ENCODE results near the gene DNLZ.
"Not testable (repeated sequence)": the region's sequence is repeated elsewhere in the genome, so short reads cannot be mapped to it uniquely, and the experiment has no call there.

The DNLZ gene

GRCh38 chr9:136358016-136358415 is 5.5 kb downstream of the DNLZ start:
- no peak for DNase-seq

GRCh38 chr9:136357202-136357725 is 6.3 kb downstream of the DNLZ start:
- no peak for DNase-seq

GRCh38 chr9:136355616-136356557 is 7.7 kb downstream of the DNLZ start:
- no peak for DNase-seq

GRCh38 chr9:136354592-136355085 is 8.9 kb downstream of the DNLZ start:
- DNase-seq, result peak; percentile 79

GRCh38 chr9:136353757-136354488 is 9.6 kb downstream of the DNLZ start:
- no peak for DNase-seq

GRCh38 chr9:136353088-136353487 is 10.5 kb downstream of the DNLZ start:
- DNase-seq, result no peak

- no peak for DNase-seq
These were observed 10.9 kb downstream of the DNLZ start for GRCh38 chr9:136352682-136353081.

GRCh38 chr9:136351868-136352267 is 11.7 kb downstream of the DNLZ start:
- DNase-seq, result not testable (repeated sequence)

- DNase-seq, result no peak
These were observed 12.2 kb downstream of the DNLZ start for GRCh38 chr9:136351252-136351800.

GRCh38 chr9:136349546-136349945 is 14.0 kb downstream of the DNLZ start:
- no peak for DNase-seq

GRCh38 chr9:136348691-136349090 is 14.9 kb downstream of the DNLZ start:
- DNase-seq, result no peak

- no peak for DNase-seq
These were observed 15.9 kb downstream of the DNLZ start for GRCh38 chr9:136347472-136348256.

GRCh38 chr9:136346927-136347465 is 16.5 kb downstream of the DNLZ start:
- DNase-seq, result no peak

- no peak for DNase-seq
These were observed 17.4 kb downstream of the DNLZ start for GRCh38 chr9:136346157-136346481.

GRCh38 chr9:136345281-136346156 is 18.0 kb downstream of the DNLZ start:
- DNase-seq, result no peak

GRCh38 chr9:136344544-136345280 is 18.8 kb downstream of the DNLZ start:
- DNase-seq, result no peak

- DNase-seq, result no peak
These were observed 19.7 kb downstream of the DNLZ start for GRCh38 chr9:136343884-136344269.

- no peak for DNase-seq
These were observed 20.2 kb downstream of the DNLZ start for GRCh38 chr9:136343121-136343883.
